CD4-positive, alpha-beta T cell treated with Interleukin-17A for 1 hour (primary cell): ENCODE results near the gene SUPT5H.
"Not testable (repeated sequence)": the region's sequence is repeated elsewhere in the genome, so short reads cannot be mapped to it uniquely, and the experiment has no call there.

Source experiments
- DNase-seq: peaks from one replicate; pipeline ENCODE4 v3.0.0-alpha.2; 2020

The SUPT5H gene

DNA sequence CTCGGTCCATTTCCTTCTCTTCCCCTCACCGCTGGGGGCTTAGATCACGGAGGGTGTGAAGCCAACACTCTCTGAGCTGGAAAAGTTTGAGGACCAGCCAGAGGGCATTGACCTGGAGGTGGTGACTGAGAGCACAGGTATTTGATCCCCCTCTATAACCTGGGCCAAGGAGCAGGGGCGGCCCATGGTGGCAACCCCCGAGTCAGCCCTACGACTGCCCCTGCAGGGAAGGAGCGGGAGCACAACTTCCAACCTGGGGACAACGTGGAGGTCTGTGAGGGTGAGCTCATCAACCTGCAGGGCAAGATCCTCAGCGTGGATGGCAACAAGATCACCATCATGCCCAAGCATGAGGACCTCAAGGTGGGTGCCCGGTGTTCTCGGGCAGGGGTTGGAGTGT is 23.7 kb downstream of the SUPT5H start:
- DNase-seq, result no peak

- DNase-seq, result no peak
Observed at GRCh38 chr19:39469567-39469966, 24.2 kb downstream of the SUPT5H start.

DNA sequence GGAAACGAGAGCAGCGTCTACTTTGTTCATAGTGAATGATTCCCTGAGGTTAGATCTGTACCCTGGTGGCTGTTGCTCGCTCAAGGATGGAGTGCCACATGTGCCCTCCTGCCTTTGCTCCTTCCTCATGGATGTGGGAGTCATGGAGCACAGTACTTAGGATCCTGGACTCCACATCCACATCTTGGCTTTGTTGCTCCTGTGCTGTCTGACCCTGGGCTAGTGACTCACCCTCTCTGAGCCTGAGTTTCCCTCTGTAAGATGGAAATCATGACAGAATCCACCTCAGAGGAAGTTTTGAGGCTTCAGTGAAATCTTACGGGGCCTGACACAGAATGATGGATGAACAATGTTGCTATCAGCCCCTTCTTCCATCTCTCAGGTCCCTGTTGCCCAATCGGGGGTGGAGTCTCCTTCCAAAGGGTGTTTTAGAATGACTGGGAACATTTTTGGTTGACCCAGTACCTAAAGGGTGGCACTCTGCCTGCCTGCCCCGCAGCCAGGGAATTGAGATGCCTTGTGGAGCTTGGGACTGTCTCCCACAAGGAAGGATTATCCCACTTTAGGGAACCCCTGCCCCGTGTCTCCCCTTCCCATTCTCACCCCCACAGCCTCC is 25.4 kb downstream of the SUPT5H start:
- DNase-seq, result no peak

- no peak for DNase-seq
Observed at GRCh38 chr19:39471756-39472536, 26.6 kb downstream of the SUPT5H start.

- no peak for DNase-seq
Observed at GRCh38 chr19:39472746-39473442, 27.5 kb downstream of the SUPT5H start.

- DNase-seq, result no peak
Observed at GRCh38 chr19:39473443-39473960, 28.1 kb downstream of the SUPT5H start.

DNA sequence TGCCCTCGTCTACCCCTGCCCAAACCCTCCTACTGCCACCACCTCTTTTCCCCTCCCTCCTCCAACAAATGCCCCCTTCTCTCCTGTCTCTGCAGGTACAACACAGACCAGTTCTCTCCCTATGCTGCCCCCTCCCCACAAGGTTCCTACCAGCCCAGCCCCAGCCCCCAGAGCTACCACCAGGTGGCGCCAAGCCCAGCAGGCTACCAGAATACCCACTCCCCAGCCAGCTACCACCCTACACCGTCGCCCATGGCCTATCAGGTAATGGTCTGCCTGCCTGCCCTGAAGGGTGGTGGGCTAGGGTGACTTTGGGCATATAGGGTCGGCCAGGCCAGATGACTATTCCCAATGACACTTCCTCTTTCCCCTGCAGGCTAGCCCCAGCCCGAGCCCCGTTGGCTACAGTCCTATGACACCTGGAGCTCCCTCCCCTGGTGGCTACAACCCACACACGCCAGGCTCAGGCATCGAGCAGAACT is 28.8 kb downstream of the SUPT5H start:
- DNase-seq, result peak; percentile 78

DNA sequence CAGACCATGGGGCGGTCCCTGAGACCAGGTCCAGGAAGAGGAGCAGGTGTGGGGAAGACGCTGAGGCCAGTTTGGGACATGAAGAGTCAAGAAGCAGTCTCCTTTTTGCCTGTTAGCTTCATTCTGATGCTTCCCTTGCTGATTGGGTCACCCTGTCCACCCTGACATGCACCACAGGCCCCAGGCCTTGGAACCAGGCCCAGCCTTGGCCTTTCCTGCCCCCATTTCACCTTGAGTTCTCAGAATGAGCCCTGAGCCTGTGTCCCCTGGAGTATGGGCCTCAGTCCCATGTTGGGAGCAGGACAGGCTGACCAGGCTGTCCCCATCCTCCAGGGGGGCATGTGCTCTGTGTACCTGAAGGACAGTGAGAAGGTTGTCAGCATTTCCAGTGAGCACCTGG is 30.4 kb downstream of the SUPT5H start:
- no peak for DNase-seq

GRCh38 chr19:39479319-39479801 is 34.0 kb downstream of the SUPT5H start:
- not testable (repeated sequence) for DNase-seq

GRCh38 chr19:39479916-39480315 is 34.5 kb downstream of the SUPT5H start:
- no peak for DNase-seq

DNA sequence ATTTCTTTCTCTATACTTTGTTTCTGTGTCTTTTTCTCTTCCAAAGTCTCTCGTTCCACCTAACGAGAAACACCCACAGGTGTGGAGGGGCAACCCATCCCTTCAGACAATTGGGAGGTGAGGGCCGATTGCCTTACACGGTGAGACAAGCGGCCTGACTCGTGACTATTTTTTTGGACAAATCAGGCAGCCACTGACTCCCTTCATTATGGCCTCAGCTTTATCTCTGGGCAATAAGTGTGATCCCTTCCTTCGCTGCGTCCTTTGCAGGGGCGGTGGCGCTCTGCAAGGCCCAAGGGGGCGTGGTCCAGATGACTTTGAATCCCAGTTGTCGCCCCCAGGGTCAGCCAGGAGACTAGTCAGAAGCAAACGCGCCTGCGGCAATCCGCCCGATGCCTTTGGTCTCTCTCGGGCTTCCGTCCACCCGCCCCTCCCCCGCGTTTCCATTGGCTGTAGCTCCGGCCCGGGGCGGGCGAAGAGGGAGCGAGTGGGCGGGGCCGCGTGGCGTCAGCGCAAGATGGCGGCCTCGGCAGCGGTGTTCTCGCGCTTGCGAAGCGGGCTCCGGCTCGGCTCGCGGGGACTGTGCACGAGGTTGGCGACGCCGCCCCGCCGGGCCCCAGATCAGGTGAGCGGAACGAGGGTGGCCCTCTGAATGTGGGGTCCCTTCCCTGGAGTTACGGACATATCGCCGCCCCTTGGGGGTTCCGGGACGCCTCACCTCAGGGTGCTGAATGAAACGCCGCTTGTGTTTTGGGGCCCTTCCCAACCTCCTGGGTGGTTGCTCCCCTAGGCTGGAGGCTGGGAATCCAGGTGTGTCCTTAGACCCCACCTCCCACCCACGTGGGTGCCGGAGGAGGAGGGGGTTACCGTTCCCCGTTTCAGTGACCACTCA is 35.2 kb downstream of the SUPT5H start, which contains the start of gene TIMM50:
TSS of gene TIMM50 (plus strand) at position 502 of the 892 bp plus-strand sequence. CDS start at position 518, 16 bp downstream.
- DNase-seq, result peak; percentile 96

- DNase-seq, result no peak
Observed at GRCh38 chr19:39481229-39481545, 35.8 kb downstream of the SUPT5H start.

DNA sequence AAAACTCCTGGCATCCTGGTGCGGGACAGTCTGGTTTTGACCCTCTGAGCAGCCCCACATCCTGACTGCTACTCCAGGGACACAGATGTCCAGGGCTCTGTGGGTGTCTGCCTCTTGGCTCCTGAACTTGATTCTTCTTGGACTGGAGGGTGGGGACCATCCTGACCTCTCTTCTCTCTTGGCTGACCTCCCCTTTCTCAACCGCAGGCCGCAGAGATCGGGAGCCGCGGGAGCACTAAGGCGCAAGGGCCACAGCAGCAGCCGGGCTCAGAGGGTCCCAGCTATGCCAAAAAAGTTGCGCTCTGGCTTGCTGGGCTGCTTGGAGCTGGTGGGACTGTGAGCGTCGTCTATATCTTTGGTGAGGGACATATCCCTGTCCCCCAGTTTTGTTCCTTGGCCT is 36.3 kb downstream of the SUPT5H start:
- DNase-seq, result no peak

GRCh38 chr19:39483141-39483540 is 37.8 kb downstream of the SUPT5H start:
- no peak for DNase-seq

GRCh38 chr19:39489756-39490155 is 44.4 kb downstream of the SUPT5H start:
- no peak for DNase-seq

GRCh38 chr19:39492225-39492624 is 46.8 kb downstream of the SUPT5H start:
- no peak for DNase-seq

GRCh38 chr19:39492788-39493187 is 47.4 kb downstream of the SUPT5H start:
- DNase-seq, result no peak

- DNase-seq, result no peak
Observed at GRCh38 chr19:39494661-39495060, 49.3 kb downstream of the SUPT5H start.

DNA sequence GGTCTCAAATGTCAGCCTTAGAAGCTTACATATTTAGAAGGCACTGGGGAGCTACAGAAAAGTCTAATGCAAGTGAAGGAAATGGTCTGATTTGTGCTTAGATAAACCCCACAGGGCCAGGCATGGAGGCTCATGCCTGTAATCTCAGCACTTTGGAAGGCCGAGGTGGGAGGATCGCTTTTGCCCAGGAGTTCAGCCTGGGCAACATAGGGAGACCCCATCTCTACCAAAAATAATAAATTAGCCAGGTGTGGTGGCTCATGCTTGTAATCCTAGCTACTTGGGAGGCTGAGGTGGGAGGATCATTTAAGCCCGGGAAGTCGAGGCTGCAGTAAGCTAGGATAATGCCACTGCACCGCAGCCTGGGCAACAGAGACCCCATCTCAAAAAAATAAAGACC is 50.7 kb downstream of the SUPT5H start:
- DNase-seq, result no peak

GRCh38 chr19:39497701-39497995 is 52.3 kb downstream of the SUPT5H start:
- no peak for DNase-seq

DNA sequence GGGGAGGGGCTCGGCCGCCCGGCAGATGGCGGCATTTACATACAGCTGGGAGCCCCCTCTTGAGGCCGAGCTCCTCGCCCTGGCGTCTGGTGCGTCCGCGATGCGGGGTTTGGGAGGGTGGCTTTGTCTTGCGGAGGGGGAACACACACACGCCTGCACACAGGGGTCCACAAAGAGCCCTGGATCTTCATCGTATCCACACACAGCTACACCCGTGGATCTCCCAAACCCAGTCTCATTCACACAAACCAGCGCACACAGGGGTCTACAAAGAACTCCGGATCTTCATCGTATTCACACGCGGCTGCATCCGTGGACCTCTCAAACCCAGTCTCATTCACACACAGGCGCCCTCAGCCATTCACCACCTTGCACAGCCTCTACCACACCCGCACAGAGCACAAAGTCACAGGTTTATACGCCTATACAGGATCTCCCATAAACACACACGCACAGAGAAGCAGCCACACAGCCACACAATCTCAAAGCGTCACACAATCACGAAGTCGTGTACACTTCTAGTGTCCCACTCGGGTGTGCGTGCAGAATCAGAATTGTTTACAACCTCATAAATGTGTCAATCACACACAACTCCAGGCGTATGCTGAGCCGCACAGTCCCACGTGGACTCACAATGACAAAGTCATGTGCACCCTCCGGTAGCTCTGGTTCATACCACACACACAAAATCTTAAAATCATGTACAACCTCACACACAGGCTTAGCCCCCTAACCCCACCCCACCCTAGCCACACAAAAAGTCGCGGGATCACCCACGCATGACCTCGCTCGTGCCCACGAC is 52.8 kb downstream of the SUPT5H start:
- DNase-seq, result no peak
